Urothelium cell line (cell line): ENCODE data around the gene DHRS12.

Experiments used
- DNase-seq: peaks from one replicate; pipeline ENCODE4 v3.0.0; 2011; ENCODE audit warnings: low spot score, mixed read lengths
- FAIRE-seq: peaks from 2 replicates; lab custom pipeline; 2011; peaks lifted over from hg19 to GRCh38; lab: Jason Lieb, UNC

Gene DHRS12

DNA sequence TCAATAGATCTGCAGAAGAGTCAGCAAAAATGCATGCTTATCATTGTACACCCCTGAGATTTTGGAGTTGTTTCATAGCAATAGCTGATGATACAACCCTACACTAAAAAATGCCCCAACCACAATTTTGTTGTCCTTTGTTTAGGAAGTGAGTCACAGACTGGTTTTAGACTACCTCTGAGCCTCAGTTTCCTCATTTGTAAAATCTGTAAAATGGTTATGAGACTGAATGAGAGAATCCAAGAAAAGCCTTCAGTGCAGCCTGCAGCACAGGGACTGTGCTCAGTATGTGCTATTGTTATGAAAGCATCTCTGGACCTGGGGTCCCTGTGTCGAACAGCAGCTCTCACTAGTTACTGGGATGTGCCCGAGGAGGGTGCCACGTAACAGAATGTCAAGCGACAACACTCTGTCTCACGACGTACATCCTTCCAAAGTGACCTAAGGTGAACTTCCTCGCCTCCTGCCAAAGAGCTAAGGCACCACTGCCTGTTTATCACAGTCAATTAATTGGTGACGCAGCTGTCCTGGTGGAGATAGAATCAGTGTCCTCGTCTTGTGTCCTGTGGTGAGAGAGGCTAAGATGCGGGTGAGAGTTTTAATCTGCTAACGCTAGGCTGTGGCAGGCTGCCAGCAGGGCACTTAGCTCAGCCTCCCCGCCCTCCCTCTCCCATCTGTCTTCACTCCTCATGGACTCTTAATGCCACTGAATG lies 18.1 kb downstream of the DHRS12 start:
- DNase-seq: no peak
- no peak for FAIRE-seq

DNA sequence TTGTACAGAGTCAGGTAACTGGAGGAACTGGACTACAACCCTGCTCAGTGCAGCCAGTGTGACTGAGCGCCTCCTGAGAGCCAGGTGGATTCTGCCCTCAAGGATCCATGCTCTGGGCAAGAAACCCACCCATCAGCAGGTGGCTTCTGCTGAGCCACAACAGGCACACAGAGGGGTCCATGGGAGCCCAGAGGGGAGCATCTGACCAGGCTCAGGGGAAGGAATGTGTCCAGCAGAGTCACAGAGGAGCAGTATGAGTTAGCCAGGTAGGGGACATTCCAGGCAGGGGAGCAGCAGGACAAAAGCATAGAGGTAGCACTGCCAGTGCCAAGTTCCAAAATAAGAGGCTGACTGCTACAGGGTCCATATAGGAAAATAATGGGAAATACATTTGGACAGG lies 19.9 kb downstream of the DHRS12 start:
- FAIRE-seq (no peak), DNase-seq (no peak)

DNA sequence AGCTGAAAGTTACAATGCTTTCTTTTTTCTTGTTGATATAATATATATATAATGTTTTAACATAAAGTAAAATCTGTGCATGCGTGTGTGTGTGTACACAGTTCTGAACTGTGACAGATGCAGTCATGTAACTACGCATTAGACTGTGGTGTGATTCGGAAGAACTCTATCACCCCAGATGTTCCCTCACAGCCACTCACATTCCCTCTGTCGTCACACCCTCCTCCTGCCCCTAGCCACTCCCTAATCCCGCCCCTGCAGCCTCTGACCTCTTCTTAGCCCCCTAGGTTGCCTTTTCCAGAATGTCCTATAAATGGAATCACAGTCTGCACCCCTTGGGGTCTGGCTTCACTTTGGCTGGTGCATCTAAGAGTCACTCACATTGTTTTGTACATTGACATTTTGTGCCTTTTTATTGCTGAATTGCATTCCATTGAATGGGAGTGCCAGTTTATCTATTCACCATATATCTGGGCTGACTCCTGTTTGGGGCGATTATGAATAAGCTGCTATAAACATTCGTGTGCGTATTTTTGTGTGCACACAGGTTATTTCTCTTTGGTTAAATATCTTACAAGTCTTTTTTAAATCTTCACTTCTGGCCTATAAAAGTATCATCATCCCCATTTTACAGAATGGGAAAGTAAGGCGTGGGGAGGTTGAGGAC lies 20.4 kb downstream of the DHRS12 start:
- FAIRE-seq: no peak
- no peak for DNase-seq

DNA sequence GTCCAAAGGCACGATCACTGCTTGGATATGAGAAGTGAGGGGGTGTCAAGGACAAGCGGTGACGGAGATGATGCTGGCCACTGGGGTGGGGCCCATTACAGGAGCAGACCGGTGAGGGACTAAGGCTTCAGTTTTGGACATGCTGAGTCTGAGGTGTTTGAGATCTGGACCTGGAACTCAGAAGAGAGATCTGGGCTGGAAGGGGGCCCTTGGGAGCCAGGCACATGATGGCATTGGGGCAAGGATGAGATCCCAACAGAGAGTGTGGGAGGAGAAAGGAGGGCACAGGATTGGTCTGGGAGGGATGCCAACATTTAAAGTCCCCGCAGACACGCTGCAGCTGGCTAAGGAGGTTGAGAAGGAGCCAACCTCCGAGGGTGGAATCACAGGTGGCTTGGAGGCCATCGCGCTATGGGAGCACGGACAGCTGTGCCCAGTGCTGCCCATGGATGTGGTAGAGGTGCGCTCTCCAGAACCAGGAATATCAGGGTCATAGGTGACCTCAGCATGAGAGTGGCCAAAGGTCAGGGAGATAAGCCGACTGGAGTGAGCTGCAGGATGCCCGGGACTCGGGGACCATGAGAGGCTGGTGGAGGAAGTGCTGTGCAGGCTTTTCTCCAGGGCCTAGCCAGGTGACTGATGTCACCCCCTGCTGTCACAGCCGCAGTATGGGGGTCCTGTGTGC lies 21.8 kb downstream of the DHRS12 start:
- DNase-seq (no peak), FAIRE-seq (no peak)

DNA sequence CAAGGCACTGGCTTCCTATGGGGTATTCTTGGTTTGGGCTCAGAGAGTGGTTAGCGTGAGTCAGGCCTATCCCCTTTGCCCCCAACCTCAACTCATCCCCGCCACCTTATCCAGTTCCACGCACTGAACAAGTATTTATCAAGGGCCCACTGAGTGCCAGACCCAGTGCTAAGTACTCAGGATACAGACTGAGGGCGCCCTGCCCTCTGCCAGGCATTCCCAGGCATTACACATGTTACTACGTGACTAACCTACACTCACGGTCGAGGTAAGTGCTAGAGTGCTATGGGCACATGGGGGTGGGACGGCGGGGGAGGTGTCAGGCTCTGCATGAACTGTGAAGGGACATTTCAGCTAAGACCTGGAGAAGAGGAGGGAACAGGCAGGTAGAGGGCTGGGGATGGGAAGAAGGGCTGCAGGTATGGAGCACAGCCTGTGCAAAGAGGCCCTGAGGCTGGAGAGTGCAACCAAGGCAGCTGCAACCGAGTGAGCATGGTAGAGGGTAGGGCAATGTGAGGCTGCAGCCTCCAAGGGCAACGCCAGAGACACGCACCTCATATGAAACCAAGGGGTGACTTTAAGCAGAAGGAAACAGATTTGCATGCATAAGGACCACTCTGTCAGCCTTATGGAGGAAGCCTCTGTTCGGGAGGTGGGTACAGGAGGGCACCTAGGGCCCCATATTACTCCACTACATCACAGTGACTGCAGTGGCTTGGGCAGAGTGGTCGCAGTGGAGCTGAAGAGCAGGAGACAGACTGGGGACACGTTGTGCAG lies 22.5 kb downstream of the DHRS12 start:
- no peak for FAIRE-seq
- DNase-seq: peak; percentile 23

DNA sequence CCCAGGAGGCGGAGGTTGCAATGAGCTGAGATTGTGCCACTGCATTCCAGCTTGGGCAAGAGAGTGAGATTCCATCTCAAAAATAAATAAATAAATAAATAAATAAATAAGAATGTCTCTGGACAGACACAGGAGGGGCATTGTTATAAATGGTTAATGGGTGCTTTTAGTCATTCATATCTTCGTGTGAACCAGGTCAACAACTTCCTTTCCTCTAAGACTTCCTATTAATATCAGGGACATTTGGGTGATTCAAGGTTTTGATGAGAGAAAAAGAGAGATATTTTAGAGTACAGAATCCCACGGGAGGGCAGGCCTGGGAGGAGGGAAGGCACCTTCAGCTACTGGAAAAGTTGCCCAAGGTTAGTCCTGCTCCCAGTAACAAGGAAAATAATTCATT lies 23.9 kb downstream of the DHRS12 start:
- DNase-seq (no peak), FAIRE-seq (no peak)

DNA sequence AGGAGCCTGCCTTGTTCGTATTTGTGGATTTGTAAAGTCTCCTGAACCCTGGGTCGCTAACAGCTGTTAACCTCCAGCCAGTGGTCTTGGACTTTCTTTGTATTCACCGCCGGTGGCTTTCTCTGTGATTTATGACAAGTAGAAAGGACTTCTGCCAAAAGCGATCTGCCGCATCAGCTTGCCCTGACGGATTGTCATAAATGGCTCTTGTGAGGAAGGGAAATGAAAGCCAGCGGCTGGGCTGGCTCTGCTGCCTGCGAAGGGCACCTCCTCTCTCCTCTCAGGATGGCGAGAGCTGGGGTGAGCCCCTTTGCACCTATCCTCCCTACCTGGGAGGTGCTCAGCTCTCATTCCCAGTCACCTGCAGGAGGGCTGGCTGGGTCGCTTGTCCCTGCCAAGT lies 25.6 kb downstream of the DHRS12 start:
- FAIRE-seq: no peak
- no peak for DNase-seq

DNA sequence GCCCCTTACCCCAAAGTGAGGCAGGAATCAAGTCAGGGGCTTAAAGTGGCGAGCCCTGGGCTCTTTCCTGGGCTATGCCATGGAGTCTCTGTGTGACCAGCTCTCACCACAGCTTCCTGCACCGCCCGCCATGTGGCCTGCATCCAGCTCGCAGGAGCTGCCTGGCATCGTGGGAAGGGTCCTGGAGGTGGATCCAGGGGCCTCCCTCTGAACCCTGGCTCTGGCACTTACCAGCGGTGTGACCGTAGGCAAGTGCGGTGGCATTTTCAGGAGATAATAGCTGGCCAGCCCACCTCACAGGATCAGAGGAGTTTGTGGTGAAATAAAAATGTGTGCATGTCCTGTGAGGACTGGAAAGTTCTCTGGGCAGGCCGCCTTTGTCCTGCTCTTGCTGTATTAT lies 26.0 kb downstream of the DHRS12 start:
- DNase-seq: no peak
- no peak for FAIRE-seq

DNA sequence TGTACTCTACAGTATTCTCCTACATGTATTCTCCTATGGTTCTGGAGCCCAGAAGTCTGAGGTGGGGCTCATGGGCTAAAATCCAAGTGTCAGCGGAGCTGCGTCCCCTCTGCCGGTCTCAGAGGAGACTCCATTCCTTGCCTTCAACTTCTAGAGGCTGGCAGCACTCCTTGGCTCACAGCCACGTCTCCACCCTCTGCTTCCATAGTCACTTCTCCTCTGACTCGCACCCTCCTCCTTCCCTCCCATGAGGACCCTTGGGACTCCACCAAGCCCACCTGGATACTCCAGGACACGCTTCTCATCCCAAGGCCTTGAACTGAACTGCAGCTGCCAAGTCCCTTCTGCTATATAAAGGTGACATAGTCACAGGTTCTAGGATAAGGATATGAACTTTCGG lies 27.8 kb downstream of the DHRS12 start:
- FAIRE-seq (no peak), DNase-seq (no peak)

DNA sequence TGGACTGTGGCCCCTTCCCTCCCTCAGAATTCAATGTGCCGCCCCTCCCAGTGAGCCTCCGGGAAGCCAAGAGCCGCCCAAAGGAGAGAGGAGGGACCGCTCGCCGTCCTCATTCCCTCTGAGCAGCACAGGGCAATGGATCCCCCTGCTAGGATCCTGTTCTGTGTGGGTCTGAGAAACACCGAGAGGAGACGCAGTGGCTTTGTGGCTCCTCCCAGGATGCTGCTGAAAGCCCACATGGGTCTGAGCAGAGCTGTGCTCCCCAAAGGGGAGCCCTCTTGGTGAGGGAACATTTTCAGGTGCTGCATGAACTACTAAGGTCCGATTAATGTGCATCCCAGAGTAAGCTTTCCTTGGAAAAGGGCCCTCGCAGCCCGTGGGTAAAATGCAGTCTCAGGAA lies 30.4 kb downstream of the DHRS12 start:
- DNase-seq: no peak
- FAIRE-seq: no peak

DNA sequence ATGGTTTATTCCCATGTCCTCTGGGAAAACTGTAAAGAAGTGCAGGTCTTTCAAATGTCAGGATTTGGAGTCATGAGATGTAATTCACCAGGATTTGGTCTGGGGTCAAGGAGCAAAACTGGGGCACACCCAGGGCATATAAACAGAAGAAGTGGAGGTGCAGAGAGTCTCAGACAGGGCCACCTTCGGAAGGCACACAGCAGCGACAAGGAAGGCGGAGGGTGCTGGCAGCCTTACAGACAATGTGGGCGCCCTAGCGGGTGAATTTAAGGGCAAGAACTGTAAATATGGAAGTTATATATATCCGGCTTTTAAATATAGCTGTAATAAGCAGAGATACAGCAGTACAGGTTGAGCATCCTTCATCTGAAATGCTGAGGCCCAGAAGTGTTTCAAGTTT lies 31.2 kb downstream of the DHRS12 start:
- no peak for DNase-seq
- FAIRE-seq: no peak

DNA sequence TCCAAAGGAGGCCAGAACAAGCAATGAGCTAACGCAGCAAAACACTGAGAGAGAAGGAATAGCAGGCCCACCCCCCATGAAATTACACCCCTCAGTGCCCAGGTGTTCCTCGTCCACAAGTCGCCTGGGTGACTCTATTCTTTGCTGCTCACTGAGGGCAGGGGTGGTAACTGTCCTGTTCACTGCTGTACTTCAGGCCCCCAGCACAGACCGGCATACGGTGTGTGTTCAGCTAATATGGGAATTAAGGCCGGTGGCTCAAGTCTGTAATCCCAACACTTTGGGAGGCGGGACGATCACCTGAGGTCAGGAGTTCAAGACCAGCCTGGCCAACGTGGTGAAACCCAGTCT lies 31.9 kb downstream of the DHRS12 start:
- DNase-seq (no peak), FAIRE-seq (no peak)

DNA sequence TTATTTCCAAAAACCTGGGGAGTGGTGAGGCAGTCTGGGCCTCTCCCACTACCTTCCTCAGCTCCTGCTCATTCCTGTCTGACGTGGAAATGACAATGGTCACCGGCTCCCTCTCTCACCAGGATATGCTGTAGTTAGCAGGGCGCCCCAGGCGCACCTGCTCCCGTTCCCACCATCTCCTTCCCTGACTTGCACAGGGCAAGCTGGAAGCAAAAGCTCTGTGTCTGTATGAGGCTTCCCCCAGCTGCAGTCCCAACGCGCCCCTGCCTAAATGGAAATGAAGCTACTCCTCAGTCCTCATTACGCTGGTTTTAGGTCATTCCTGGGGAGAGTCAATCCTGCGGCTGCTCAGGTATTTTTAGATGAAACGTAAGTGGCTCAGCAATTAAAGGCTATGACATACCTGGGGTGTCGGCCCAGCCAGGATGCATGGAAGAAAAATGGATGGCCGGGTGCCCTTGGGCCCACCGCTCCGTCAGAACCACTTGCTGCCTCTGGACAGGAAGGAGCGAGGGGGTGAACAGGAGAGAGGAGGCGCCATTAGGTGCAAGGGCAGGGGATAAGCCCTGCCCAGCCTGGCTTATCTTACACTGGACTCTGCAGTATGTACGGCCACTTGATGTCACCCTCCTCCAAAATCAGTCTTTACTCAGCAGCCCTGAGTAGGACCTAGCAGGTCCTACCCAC lies 32.4 kb downstream of the DHRS12 start:
- DNase-seq (no peak), FAIRE-seq (no peak)

DNA sequence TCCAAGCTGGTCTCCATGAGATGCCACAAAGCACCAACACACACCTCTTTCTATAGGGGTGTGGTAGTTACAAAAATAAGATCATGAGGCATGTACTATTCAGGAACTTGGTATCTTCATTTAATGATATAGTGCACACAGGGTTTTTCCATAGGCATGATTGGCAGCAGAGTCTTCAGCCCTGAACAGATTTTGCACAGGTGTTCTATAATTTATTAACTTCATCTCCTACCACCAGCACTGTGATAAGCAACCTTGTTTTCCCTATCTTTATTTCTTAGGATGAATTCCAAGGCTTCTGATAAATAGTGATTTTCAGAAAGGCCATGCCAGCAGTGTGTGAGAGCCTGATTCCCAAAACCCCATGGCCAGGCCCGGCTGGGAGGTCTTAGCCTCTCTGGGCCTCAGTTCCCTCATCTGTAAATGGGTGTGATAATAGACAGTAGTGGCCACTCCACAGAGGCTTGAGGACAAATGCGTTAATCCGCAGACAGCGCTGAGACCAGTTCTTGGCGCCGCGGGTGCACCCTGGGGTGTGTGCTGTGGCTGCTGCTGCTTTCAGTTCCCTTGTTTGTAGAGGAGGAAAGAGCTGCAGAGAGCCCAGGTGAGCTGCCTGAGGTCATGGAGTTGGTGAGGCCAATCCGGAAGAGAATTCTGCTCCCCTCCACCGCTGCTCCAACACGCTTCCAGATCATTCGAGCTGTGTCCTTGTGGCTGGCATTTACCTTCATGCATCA lies 33.1 kb downstream of the DHRS12 start:
- no peak for FAIRE-seq

DNA sequence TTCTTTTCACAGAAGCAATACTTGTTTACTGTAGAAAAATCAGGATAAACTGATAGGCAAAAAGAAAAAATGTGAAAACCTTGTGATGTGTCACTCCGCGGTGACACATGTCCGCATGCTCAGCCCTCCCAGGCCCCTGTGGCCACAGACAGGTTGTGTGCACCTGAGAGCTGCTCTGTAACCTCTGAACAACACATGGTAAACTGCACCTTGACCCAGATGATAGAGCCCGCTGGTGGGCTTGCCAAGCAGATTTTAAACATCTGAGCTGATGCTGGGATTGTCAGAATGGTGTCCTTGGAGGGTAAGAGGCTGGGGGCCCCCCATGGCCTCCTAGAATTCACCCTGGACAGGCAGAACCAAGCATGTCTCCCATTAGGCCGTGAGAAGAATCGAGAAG lies 33.8 kb downstream of the DHRS12 start:
- FAIRE-seq (no peak), DNase-seq (no peak)

More for the DNA sequence above, 33.1 kb downstream of the DHRS12 start:
- no peak for DNase-seq

DNA sequence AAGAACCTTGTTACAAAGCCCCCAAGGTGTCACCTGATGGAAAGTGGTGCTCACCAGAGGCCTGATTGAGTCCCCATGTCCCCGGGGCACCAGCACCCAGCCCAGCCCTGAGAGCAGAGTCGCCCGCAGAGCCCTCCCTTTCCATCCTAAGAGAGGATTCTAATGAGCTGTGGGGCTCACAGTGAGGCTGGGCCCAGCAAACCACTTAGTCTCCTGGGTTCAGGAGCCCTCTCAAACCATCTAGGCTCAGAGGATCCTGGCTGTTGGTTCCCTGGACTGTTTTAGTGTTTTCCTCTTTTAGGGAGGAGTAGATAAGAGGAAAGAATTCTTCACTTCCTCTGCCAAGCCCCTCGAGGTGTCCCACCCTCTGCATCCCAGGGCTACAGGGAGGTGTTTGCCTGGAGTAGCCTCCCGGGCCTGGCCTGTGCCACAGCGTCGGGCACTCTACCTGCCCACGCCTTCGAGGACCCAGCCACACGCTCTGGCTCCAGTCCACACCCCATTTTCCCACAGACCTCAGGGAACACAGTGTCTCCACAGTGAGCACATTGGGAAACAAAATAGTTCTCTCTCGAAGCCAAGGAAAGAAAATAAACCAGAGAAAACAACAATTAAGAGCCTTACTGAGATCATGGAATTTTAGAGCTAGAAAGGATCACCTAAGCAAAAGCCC lies 34.4 kb downstream of the DHRS12 start:
- FAIRE-seq: no peak
- DNase-seq: no peak

DNA sequence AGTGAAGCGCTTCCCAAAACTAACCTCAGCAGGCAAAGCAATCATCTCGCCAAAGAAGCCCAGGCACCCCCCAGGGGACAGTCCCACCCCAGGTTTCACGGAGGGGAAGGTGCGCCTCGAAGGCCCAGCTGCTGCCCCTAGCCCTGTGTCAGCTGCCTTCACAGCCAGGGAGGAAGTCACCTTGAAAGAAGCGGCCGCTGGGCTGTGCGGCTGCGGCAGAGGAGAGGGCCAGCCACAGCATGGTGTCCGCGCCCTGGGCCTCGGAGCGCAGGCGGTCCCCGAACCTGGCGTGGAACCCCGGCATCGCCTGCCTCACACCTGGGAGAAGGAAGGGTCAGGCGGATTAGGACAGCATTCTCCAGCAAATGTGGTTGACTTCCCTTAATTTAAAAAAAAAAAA lies 35.0 kb downstream of the DHRS12 start:
- DNase-seq (no peak), FAIRE-seq (no peak)

DNA sequence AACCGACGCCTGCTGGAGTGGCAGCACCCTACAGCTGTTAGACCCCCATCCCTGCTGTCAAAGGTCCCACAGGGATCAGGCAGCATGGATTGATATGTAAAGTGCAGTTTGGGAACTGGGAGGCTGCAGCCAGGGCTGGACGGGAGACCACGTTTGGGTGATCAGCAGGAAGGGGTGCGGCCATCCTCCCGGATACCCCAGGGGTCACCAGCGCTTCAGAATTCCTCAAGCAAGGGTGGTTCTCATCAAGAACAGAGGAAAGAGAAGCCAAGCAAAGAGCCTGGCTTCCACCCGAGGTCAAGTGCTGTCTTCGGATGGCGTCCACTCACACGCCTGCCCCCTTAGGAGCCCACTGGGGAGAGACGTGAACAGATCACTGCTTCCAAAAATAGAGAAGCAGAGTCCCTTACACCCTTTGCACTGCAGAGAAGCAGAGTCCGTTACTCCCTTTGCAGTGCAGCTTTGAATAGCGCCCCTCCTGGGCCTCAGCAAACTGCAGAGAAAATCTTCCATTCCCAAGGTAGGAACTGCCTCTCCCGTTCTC lies 35.5 kb downstream of the DHRS12 start:
- no peak for DNase-seq
- no peak for FAIRE-seq

DNA sequence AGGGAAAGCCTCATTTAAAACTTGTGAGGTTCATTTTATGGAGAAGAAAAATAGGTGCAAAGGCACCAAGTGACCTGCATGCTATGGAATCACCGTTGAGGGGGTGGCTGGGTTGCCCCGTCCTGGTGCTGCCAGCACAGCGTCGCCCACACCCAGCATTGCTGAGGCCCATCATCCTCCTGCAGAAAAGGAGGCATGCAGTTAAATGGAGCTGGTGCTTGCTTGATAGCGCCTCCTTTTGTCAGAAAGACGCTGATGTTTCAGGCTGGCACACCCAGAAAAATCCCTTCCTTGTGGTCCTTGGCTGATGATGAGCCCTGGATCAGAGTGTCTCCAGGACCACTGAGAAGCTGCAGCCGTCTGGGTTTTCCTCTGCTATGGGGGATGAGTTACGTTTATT lies 36.9 kb downstream of the DHRS12 start:
- FAIRE-seq (no peak), DNase-seq (no peak)

DNA sequence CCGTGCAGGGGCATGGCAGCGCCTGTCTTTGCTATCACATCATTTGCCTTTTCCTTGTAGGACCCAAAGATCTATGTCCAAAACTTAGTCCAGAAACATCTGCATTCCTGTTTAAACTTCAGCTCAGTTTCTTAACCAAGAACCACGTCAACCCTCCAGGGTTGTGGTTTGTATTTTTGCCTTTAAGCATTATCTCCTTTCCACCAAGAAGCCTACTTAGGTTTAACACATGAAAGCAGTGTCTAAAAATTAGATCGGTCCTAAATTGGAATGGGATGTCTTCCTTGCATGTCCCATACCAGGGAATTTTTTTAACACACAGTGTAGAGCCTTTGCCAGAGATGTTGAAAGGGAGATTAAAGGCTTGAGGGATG lies 38.8 kb downstream of the DHRS12 start:
- DNase-seq: no peak
- FAIRE-seq: no peak
